Left lung (tissue), 10 donors: ENCODE measurements around the gene C20orf141. TPM values are rescaled to one million over a fixed set of nuclear protein-coding genes. Genes with fewer than 3 reads are reported as not detected.

ENCODE experiments used
- ATAC-seq: fragments of 200-7000 bp; cut with Tn5 transposase; one replicate; pipeline ENCODE4 v1.9.1; 2020; ENCODE audit warnings: moderate library complexity
- DNase-seq, 4 donors: peaks; one replicate each; pipeline ENCODE4 v3.0.0-alpha.2; 2013 to 2020
- H3K27ac ChIP-seq, 2 donors: fragments of 200-600 bp; sonication (generic) in 1 of 2; one replicate each; pipeline versions ENCODE4 v1.5.0 to v1.8.0; 2020 to 2021
- H3K27me3 ChIP-seq, 2 donors: fragments of 200-600 bp; sonication (generic) in 1 of 2; one replicate each; pipeline versions ENCODE4 v1.5.0 to v1.8.0; 2020 to 2021
- H3K36me3 ChIP-seq, 2 donors: fragments of 200-600 bp; sonication (generic) in 1 of 2; one replicate each; pipeline versions ENCODE4 v1.5.0 to v1.8.0; 2020 to 2021
- H3K4me1 ChIP-seq, 2 donors: fragments of 200-600 bp; one replicate each; pipeline ENCODE4 v1.8.0; 2021
- H3K4me3 ChIP-seq, 2 donors: fragments of 200-600 bp; sonication (generic) in 1 of 2; one replicate each; pipeline versions ENCODE4 v1.5.0 to v1.8.0; 2020 to 2021; ENCODE audit warnings: mild to moderate bottlenecking in 1 of 2
- H3K9me3 ChIP-seq, 2 donors: fragments of 200-600 bp; sonication (generic) in 1 of 2; one replicate each; pipeline versions ENCODE4 v1.5.0 to v1.8.0; 2020 to 2021
- CTCF ChIP-seq, 2 donors: fragments of 200-600 bp; sonication (generic) in 1 of 2; IDR thresholded peaks; one replicate each; pipeline versions ENCODE4 v1.5.0 to v1.8.0; 2021; ENCODE audit warnings: antibody characterized with exemption in 2 of 2
- intact Hi-C, 2 donors: fragments of 100-400 bp; cut with DNase I; formaldehyde crosslinking; loops; one replicate each; pipeline versions ENCODE4 v1.11.2 to v1.14.2; 2022
- polyA plus RNA-seq, 6 donors: library from polyadenylated mRNA; unstranded; fragments of 120-200 nt; gene quantifications; one replicate each; pipeline ENCODE4 v1.2.1, GENCODE V29; 2013; ENCODE audit not compliant: insufficient read length in 6 of 6
- total RNA-seq, 2 donors: library from RNA; stranded (reverse); fragmentation: NEBNext Ultra II Directional; extraction: Animal tissue kit (Norgen Biotek cat#: 25700); gene quantifications; one replicate each; pipeline ENCODE4 v1.2.1, GENCODE V29; 2021
- donor health status: DM: no; HTN: yes; CAD: no.
- donor health status: DM: no; HTN: no; CAD: no.

Gene C20orf141
- total and polyA plus RNA-seq, 8 donors = not detected

GRCh38 chr20:2797136-2797983, 17.4 kb upstream of the C20orf141 start:
- no peak for TF ChIP-seq CTCF (IDR thresholded peaks at IDR 0.05)
- no peaks in the 10 kb centered on the region for H3K9me3 ChIP-seq
- intact Hi-C loops = no loop called here
- peaks cover 0 to 25% of the 10 kb centered on the region in 2 donors for H3K4me1 ChIP-seq
- DNase-seq (no peak), ATAC-seq (no peak)
- H3K4me3 ChIP-seq = no peak overlapping the region
- no peaks in the 10 kb centered on the region for H3K36me3 ChIP-seq
- H3K27me3 ChIP-seq = peaks cover 23 to 88% of the 10 kb centered on the region in 2 donors
- no peak overlapping the region for H3K27ac ChIP-seq

GRCh38 chr20:2798095-2798805, 16.5 kb upstream of the C20orf141 start:
- ATAC-seq = no peak
- no peak overlapping the region for H3K4me3 ChIP-seq
- H3K27me3 ChIP-seq = peaks cover 28 to 89% of the 10 kb centered on the region in 2 donors
- no peaks in the 10 kb centered on the region for H3K9me3 ChIP-seq
- intact Hi-C loops = no loop called here
- no peaks in the 10 kb centered on the region for H3K36me3 ChIP-seq
- DNase-seq = no peak
- TF ChIP-seq CTCF (IDR thresholded peaks at IDR 0.05) = no peak
- peaks cover 0 to 25% of the 10 kb centered on the region in 2 donors for H3K4me1 ChIP-seq
- H3K27ac ChIP-seq = no peak overlapping the region

- Histone ChIP-seq H3K36me3 (no peaks in the 10 kb centered on the region), H3K27ac (no peak overlapping the region), H3K9me3 (no peaks in the 10 kb centered on the region), H3K27me3 (peaks cover 28 to 94% of the 10 kb centered on the region in 2 donors), H3K4me3 (no peak overlapping the region), H3K4me1 (peaks cover 0 to 25% of the 10 kb centered on the region in 2 donors)
- DNase-seq (no peak), ATAC-seq (no peak)
- intact Hi-C loops = no loop called here
- no peak for TF ChIP-seq CTCF (IDR thresholded peaks at IDR 0.05)
Observed at GRCh38 chr20:2798814-2799213, 16.0 kb upstream of the C20orf141 start.

GRCh38 chr20:2799271-2799670, 15.5 kb upstream of the C20orf141 start:
- ATAC-seq (no peak), DNase-seq (no peak)
- TF ChIP-seq CTCF (IDR thresholded peaks at IDR 0.05) = no peak
- no peak overlapping the region for H3K27ac ChIP-seq
- H3K36me3 ChIP-seq = no peaks in the 10 kb centered on the region
- intact Hi-C loops = no loop called here
- peaks cover 32 to 94% of the 10 kb centered on the region in 2 donors for H3K27me3 ChIP-seq
- peak overlapping the region in 1 of 2 donors; percentile 31 for H3K4me3 ChIP-seq
- no peaks in the 10 kb centered on the region for H3K9me3 ChIP-seq
- peaks cover 0 to 25% of the 10 kb centered on the region in 2 donors for H3K4me1 ChIP-seq
